ENCODE measurements around the gene CLSTN2. TPM values are rescaled to one million over a fixed set of nuclear protein-coding genes. Genes with fewer than 3 reads are reported as not detected.

Gene CLSTN2
- total RNA-seq, 1 experiment from 2014 or later: not detected

DNA sequence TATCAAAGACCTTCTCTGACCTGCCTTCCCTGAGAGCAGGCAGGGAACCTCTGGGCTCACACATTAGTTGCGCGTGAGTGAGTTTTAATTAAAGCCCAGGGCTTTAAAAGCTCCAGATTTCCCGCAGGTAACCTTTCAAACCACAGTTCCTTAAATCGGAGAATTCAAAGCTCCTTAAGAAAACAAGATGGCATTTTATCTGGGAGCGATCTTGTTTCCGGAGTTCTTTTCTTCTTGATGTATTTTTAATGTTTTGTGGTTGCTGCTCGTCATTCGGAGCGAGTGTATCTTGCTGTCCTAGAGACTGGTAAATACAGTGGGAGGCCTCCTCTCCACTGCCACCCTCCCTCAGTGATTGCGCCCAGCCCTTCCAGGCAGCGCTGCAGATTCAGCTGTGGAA lies 284.3 kb downstream of the CLSTN2 start:
- no peak overlapping the region for H3K9ac ChIP-seq (ENCODE audit: low read length)
- H4K20me1 ChIP-seq (ENCODE audit: low read length): no peaks in the 10 kb centered on the region
- no peak overlapping the region for H2AFZ ChIP-seq (ENCODE audit: low read length)
- H3K9me2 ChIP-seq (replicated peaks; ENCODE audit: low read length): no peaks in the 10 kb centered on the region
- ATAC-seq (no peak), DNase-seq (no peak)
- POLR2A ChIA-PET (ENCODE audit: unreplicated experiment): no interaction called here
- H3K4me1 ChIP-seq (ENCODE audit: insufficient read depth, low read length): no peaks in the 10 kb centered on the region
- no peaks in the 10 kb centered on the region for H3K36me3 ChIP-seq (ENCODE audit: low read depth, low read length)
- intact Hi-C loops (cut with micrococcal nuclease): no loop called here
- H3F3A ChIP-seq (ENCODE audit: low read length, unreplicated experiment): no peaks in the 10 kb centered on the region
- no peak overlapping the region for H3K4me2 ChIP-seq (ENCODE audit: low read length)
- H3K27me3 ChIP-seq (ENCODE audit: low read length): no peaks in the 10 kb centered on the region
- no peak overlapping the region for H3K4me3 ChIP-seq (ENCODE audit: low read length)
- H3K79me2 ChIP-seq (ENCODE audit: low read length): no peaks in the 10 kb centered on the region
- no peak for TF ChIP-seq EZH2 (IDR thresholded peaks at IDR 0.05; ENCODE audit: low read length, unreplicated experiment)
- CTCF ChIA-PET: no interaction called here
- H3K27ac ChIP-seq (ENCODE audit: low read length): no peak overlapping the region
- H3K9me3 ChIP-seq (ENCODE audit: low read length): no peaks in the 10 kb centered on the region
- no TSS peak for BruUV-seq (replicated peaks)

GRCh38 chr3:140219923-140220452 lies 285.0 kb downstream of the CLSTN2 start:
- H3K27me3 ChIP-seq (ENCODE audit: low read length): no peaks in the 10 kb centered on the region

DNA sequence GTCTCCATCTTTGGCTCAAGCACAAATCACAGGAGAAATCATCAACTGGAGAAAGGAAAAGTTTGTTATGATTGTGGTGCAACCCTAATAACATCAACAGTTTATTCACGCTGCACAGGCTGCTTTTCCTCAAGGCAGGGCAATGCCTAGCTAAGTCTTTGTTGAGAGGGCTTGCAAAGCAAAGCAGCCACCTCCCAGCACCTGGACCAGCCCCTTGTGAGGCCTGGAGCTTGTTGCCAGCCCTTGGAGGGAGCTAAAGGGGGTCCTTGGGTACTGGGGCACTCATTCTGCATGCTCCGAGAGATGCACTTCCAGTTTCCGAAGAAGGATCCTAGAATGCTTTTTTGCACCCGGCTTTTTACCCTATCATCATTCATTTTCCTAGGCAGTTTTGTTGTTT lies 288.2 kb downstream of the CLSTN2 start:
- Histone ChIP-seq H3K4me1 (ENCODE audit: insufficient read depth, low read length) (no peaks in the 10 kb centered on the region), H3K4me3 (ENCODE audit: low read length) (no peak overlapping the region), H4K20me1 (ENCODE audit: low read length) (no peaks in the 10 kb centered on the region), H3K36me3 (ENCODE audit: low read depth, low read length) (no peaks in the 10 kb centered on the region), H3K27ac (ENCODE audit: low read length) (no peak overlapping the region), H2AFZ (ENCODE audit: low read length) (no peak overlapping the region), H3K79me2 (ENCODE audit: low read length) (no peaks in the 10 kb centered on the region), H3K4me2 (ENCODE audit: low read length) (no peak overlapping the region), H3F3A (ENCODE audit: low read length, unreplicated experiment) (no peaks in the 10 kb centered on the region), H3K9me3 (ENCODE audit: low read length) (no peaks in the 10 kb centered on the region), H3K27me3 (ENCODE audit: low read length) (no peaks in the 10 kb centered on the region), H3K9me2 (replicated peaks; ENCODE audit: low read length) (no peaks in the 10 kb centered on the region), H3K9ac (ENCODE audit: low read length) (no peak overlapping the region)
- ChIA-PET CTCF (no interaction called here), POLR2A (ENCODE audit: unreplicated experiment) (no interaction called here)
- DNase-seq (no peak), ATAC-seq (no peak)
- intact Hi-C loops (cut with micrococcal nuclease): no loop called here
- BruUV-seq (replicated peaks): no TSS peak
- TF ChIP-seq EZH2 (IDR thresholded peaks at IDR 0.05; ENCODE audit: low read length, unreplicated experiment) (no peak), EZH2phosphoT487 (IDR thresholded peaks at IDR 0.05; ENCODE audit: borderline replicate concordance, low read length) (no peak), CTCF (conservative IDR thresholded peaks at IDR 0.05; ENCODE audit: low read depth, low read length) (no peak)

More at GRCh38 chr3:140219923-140220452, 285.0 kb downstream of the CLSTN2 start:
- no peaks in the 10 kb centered on the region for H4K20me1 ChIP-seq (ENCODE audit: low read length)
- TF ChIP-seq EZH2 (IDR thresholded peaks at IDR 0.05; ENCODE audit: low read length, unreplicated experiment) (no peak), EZH2phosphoT487 (IDR thresholded peaks at IDR 0.05; ENCODE audit: borderline replicate concordance, low read length) (no peak), CTCF (conservative IDR thresholded peaks at IDR 0.05; ENCODE audit: low read depth, low read length) (no peak)
- no peaks in the 10 kb centered on the region for H3K9me2 ChIP-seq (replicated peaks; ENCODE audit: low read length)
- no peaks in the 10 kb centered on the region for H3K36me3 ChIP-seq (ENCODE audit: low read depth, low read length)
- ChIA-PET CTCF (no interaction called here), POLR2A (ENCODE audit: unreplicated experiment) (no interaction called here)
- no peaks in the 10 kb centered on the region for H3K4me1 ChIP-seq (ENCODE audit: insufficient read depth, low read length)
- H3K4me3 ChIP-seq (ENCODE audit: low read length): no peak overlapping the region
- H3K79me2 ChIP-seq (ENCODE audit: low read length): no peaks in the 10 kb centered on the region
- no peaks in the 10 kb centered on the region for H3K9me3 ChIP-seq (ENCODE audit: low read length)
- no peak for ATAC-seq
- no TSS peak for BruUV-seq (replicated peaks)
- DNase-seq: no peak
- no peak overlapping the region for H3K4me2 ChIP-seq (ENCODE audit: low read length)
- no peaks in the 10 kb centered on the region for H3F3A ChIP-seq (ENCODE audit: low read length, unreplicated experiment)
- no peak overlapping the region for H2AFZ ChIP-seq (ENCODE audit: low read length)
- intact Hi-C loops (cut with micrococcal nuclease): no loop called here
- no peak overlapping the region for H3K9ac ChIP-seq (ENCODE audit: low read length)
- H3K27ac ChIP-seq (ENCODE audit: low read length): no peak overlapping the region

Data from PC-3 (cell line).